ENCODE measurements around the gene RSAD1. TPM values are rescaled to one million over a fixed set of nuclear protein-coding genes. Genes with fewer than 3 reads are reported as not detected.
"Not testable (repeated sequence)": the region's sequence is repeated elsewhere in the genome, so short reads cannot be mapped to it uniquely, and the experiment has no call there.

Gene RSAD1
- total and polyA plus RNA-seq, 2 donors (not counting 3 experiments of a cell fraction or from before 2014, with no cell fraction given): 20.3 to 35.5 TPM

GRCh38 chr17:50475775-50476544, 2.7 kb upstream of the RSAD1 start:
- H3K4me3 ChIP-seq (replicated peaks in 1 of 3; ENCODE audit: insufficient read depth in 1 of 3, low read depth in 1 of 3, low read length in 3 of 3); H3K27ac ChIP-seq (ENCODE audit: insufficient read depth, low read depth, low read length); H3K9me1 ChIP-seq (replicated peaks; ENCODE audit: control insufficient read depth, extremely low read depth, insufficient read depth, low read length); DNase-seq (ENCODE audit: low read depth, low spot score); FAIRE-seq; dilution Hi-C loops (cut with MboI; ENCODE audit: extremely low pct_ligation_motif_present, low sequenced_read_pairs); H3K79me2 ChIP-seq (ENCODE audit: control insufficient read depth, insufficient read depth, low read length); H2AFZ ChIP-seq (ENCODE audit: low read depth, low read length); H3K9ac ChIP-seq (replicated peaks; ENCODE audit: extremely low read depth, insufficient read depth, low read length); intact Hi-C loops (cut with micrococcal nuclease); H4K20me1 ChIP-seq (replicated peaks; ENCODE audit: control insufficient read depth, extremely low read depth, insufficient read depth, low read length); H3K4me2 ChIP-seq (ENCODE audit: insufficient read depth, low read length); H3K9me3 ChIP-seq (replicated peaks; ENCODE audit: control insufficient read depth, insufficient read depth, low read length); H3K36me3 ChIP-seq (ENCODE audit: control insufficient read depth in 2 of 2, extremely low read depth in 1 of 2, insufficient read depth in 2 of 2, low read length in 2 of 2); BruUV-seq (replicated peaks); POLR2A ChIA-PET: not testable (repeated sequence)
- peaks cover 9 to 17% of the 10 kb centered on the region in 2 experiments for H3K27me3 ChIP-seq (ENCODE audit: control insufficient read depth in 2 of 2, insufficient read depth in 2 of 2, low read length in 2 of 2)
- peaks cover 15% of the 10 kb centered on the region for H3K4me1 ChIP-seq (ENCODE audit: control insufficient read depth, extremely low read depth, insufficient read depth, low read length)
- CTCF ChIA-PET: interaction anchor here (1.8 kb wide), 1 partner anchor 79 kb away, joined by 5 read pairs; the partner anchor contains the start of gene LRRC59
- peak; percentile 48 for TF ChIP-seq EZH2 (IDR thresholded peaks at IDR 0.05; ENCODE audit: borderline replicate concordance, low read depth, low read length, severe bottlenecking)

- no peak for FAIRE-seq
These were observed 1.9 kb upstream of the RSAD1 start for GRCh38 chr17:50476545-50477315.

More at GRCh38 chr17:50476545-50477315, 1.9 kb upstream of the RSAD1 start:
- no peak overlapping the region for H3K27ac ChIP-seq (ENCODE audit: insufficient read depth, low read depth, low read length)
- H3K79me2 ChIP-seq (ENCODE audit: control insufficient read depth, insufficient read depth, low read length): peaks cover 8% of the 10 kb centered on the region
- POLR2A ChIA-PET: no interaction called here
- no peak overlapping the region for H2AFZ ChIP-seq (ENCODE audit: low read depth, low read length)
- dilution Hi-C loops (cut with MboI; ENCODE audit: extremely low pct_ligation_motif_present, low sequenced_read_pairs): no loop called here
- no TSS peak for BruUV-seq (replicated peaks)
- H3K4me1 ChIP-seq (ENCODE audit: control insufficient read depth, extremely low read depth, insufficient read depth, low read length): peaks cover 17% of the 10 kb centered on the region
- no peaks in the 10 kb centered on the region for H3K9me1 ChIP-seq (replicated peaks; ENCODE audit: control insufficient read depth, extremely low read depth, insufficient read depth, low read length)
- no peaks in the 10 kb centered on the region for H3K36me3 ChIP-seq (ENCODE audit: control insufficient read depth in 2 of 2, extremely low read depth in 1 of 2, insufficient read depth in 2 of 2, low read length in 2 of 2)
- no peak for DNase-seq (ENCODE audit: low read depth, low spot score)
- intact Hi-C loops (cut with micrococcal nuclease): no loop called here
- no peak overlapping the region for H3K4me2 ChIP-seq (ENCODE audit: insufficient read depth, low read length)
- no peaks in the 10 kb centered on the region for H4K20me1 ChIP-seq (replicated peaks; ENCODE audit: control insufficient read depth, extremely low read depth, insufficient read depth, low read length)
- H3K27me3 ChIP-seq (ENCODE audit: control insufficient read depth in 2 of 2, insufficient read depth in 2 of 2, low read length in 2 of 2): peaks cover 7 to 17% of the 10 kb centered on the region in 2 experiments
- no peaks in the 10 kb centered on the region for H3K9me3 ChIP-seq (replicated peaks; ENCODE audit: control insufficient read depth, insufficient read depth, low read length)
- no peak overlapping the region for H3K9ac ChIP-seq (replicated peaks; ENCODE audit: extremely low read depth, insufficient read depth, low read length)
- CTCF ChIA-PET: interaction anchor here (1.8 kb wide), 1 partner anchor 80 kb away, joined by 5 read pairs; the partner anchor contains the start of gene LRRC59
- no peak overlapping the region for H3K4me3 ChIP-seq (replicated peaks in 1 of 3; ENCODE audit: insufficient read depth in 1 of 3, low read depth in 1 of 3, low read length in 3 of 3)
- TF ChIP-seq JUN (IDR thresholded peaks at IDR 0.05; ENCODE audit: borderline replicate concordance, insufficient read depth, insufficient read length, low read depth) (no peak), FOS (IDR thresholded peaks at IDR 0.05; ENCODE audit: borderline replicate concordance, insufficient read depth, low read length) (no peak), GATA2 (IDR thresholded peaks at IDR 0.05; ENCODE audit: insufficient read depth, insufficient read length, low read depth, low read length) (no peak)
